ENCODE results near the gene SETBP1.

Gene SETBP1

GRCh38 chr18:44954257-44954656 is 273.6 kb downstream of the SETBP1 start:
- TF ChIP-seq YY1 (IDR thresholded peaks at IDR 0.05; ENCODE audit: insufficient read depth, insufficient read length): no peak
- TF ChIP-seq SUZ12 (IDR thresholded peaks at IDR 0.05; ENCODE audit: extremely low read depth, insufficient read depth, insufficient read length): no peak
- no peak for TF ChIP-seq ZNF274 (IDR thresholded peaks at IDR 0.05; ENCODE audit: low read depth, low read length)
- Histone ChIP-seq H3K4me1 (ENCODE audit: insufficient read depth, insufficient read length) (peaks cover 2% of the 10 kb centered on the region), H3K4me3 (ENCODE audit: insufficient read length, low read depth) (no peak overlapping the region), H3K27me3 (ENCODE audit: insufficient read depth, insufficient read length) (no peaks in the 10 kb centered on the region), H3K9me3 (ENCODE audit: insufficient read depth, low read length) (no peaks in the 10 kb centered on the region), H3K9ac (ENCODE audit: insufficient read length, low read depth) (no peak overlapping the region), H3K36me3 (ENCODE audit: insufficient read depth, insufficient read length, low read length) (peaks cover 42% of the 10 kb centered on the region)
- no peak for DNase-seq (ENCODE audit: low read depth, low spot score)

DNA sequence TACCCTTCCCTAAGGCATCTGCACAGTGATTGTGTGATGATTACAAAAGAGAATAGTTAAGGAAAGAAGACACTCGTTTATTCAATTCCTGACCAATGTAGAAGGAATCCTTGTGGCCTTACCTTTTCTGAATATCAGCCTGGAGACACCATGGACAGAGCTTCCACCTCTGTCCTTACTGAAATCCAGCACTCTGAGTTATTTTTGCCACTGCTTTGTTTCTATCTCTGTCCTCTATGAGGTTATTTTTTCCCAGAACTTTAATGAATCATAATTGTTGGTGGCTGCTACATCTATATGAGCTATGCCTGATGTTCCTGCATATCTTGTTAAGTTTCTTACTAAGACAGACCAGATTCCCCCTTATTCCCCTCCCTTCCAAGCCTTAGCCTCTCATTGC is 275.1 kb downstream of the SETBP1 start:
- Histone ChIP-seq H3K9me3 (ENCODE audit: insufficient read depth, low read length) (no peaks in the 10 kb centered on the region), H3K27me3 (ENCODE audit: insufficient read depth, insufficient read length) (no peaks in the 10 kb centered on the region), H3K4me3 (ENCODE audit: insufficient read length, low read depth) (no peak overlapping the region), H3K9ac (ENCODE audit: insufficient read length, low read depth) (no peak overlapping the region), H3K36me3 (ENCODE audit: insufficient read depth, insufficient read length, low read length) (peaks cover 35% of the 10 kb centered on the region), H3K4me1 (ENCODE audit: insufficient read depth, insufficient read length) (no peaks in the 10 kb centered on the region)
- no peak for DNase-seq (ENCODE audit: low read depth, low spot score)
- TF ChIP-seq ZNF274 (IDR thresholded peaks at IDR 0.05; ENCODE audit: low read depth, low read length) (no peak), SUZ12 (IDR thresholded peaks at IDR 0.05; ENCODE audit: extremely low read depth, insufficient read depth, insufficient read length) (no peak), YY1 (IDR thresholded peaks at IDR 0.05; ENCODE audit: insufficient read depth, insufficient read length) (no peak)

DNA sequence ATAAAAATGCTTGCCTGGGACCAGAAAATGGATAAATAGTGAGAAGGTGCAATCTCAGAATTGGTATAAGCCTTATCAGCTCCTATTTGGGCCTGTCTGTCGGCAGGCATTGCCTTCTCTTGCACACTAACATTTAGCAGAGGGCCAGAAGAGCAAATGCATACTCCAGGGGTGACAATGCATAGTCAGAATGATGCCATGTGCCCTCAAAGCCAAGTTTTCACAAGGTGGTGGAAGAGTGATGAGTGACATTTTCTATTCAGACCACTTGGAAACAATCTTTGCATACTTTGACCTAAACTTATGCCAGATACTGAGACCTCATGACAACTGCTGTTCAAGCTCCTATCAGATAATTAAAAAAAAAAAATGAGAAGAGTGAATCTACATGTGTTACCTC is 276.3 kb downstream of the SETBP1 start:
- Histone ChIP-seq H3K27me3 (ENCODE audit: insufficient read depth, insufficient read length) (no peaks in the 10 kb centered on the region), H3K4me1 (ENCODE audit: insufficient read depth, insufficient read length) (no peaks in the 10 kb centered on the region), H3K9ac (ENCODE audit: insufficient read length, low read depth) (no peak overlapping the region), H3K36me3 (ENCODE audit: insufficient read depth, insufficient read length, low read length) (peaks cover 24% of the 10 kb centered on the region), H3K9me3 (ENCODE audit: insufficient read depth, low read length) (no peaks in the 10 kb centered on the region), H3K4me3 (ENCODE audit: insufficient read length, low read depth) (no peak overlapping the region)
- DNase-seq (ENCODE audit: low read depth, low spot score): no peak
- TF ChIP-seq SUZ12 (IDR thresholded peaks at IDR 0.05; ENCODE audit: extremely low read depth, insufficient read depth, insufficient read length) (no peak), ZNF274 (IDR thresholded peaks at IDR 0.05; ENCODE audit: low read depth, low read length) (no peak)

- H3K36me3 ChIP-seq (ENCODE audit: insufficient read depth, insufficient read length, low read length): peaks cover 20% of the 10 kb centered on the region
- no peak overlapping the region for H3K9ac ChIP-seq (ENCODE audit: insufficient read length, low read depth)
- H3K4me1 ChIP-seq (ENCODE audit: insufficient read depth, insufficient read length): no peaks in the 10 kb centered on the region
- H3K27me3 ChIP-seq (ENCODE audit: insufficient read depth, insufficient read length): no peaks in the 10 kb centered on the region
- no peaks in the 10 kb centered on the region for H3K9me3 ChIP-seq (ENCODE audit: insufficient read depth, low read length)
- TF ChIP-seq ZNF274 (IDR thresholded peaks at IDR 0.05; ENCODE audit: low read depth, low read length) (no peak), YY1 (IDR thresholded peaks at IDR 0.05; ENCODE audit: insufficient read depth, insufficient read length) (no peak), SUZ12 (IDR thresholded peaks at IDR 0.05; ENCODE audit: extremely low read depth, insufficient read depth, insufficient read length) (no peak)
- DNase-seq (ENCODE audit: low read depth, low spot score): no peak
- H3K4me3 ChIP-seq (ENCODE audit: insufficient read length, low read depth): no peak overlapping the region
Observed at GRCh38 chr18:44957461-44957860, 276.8 kb downstream of the SETBP1 start.

DNA sequence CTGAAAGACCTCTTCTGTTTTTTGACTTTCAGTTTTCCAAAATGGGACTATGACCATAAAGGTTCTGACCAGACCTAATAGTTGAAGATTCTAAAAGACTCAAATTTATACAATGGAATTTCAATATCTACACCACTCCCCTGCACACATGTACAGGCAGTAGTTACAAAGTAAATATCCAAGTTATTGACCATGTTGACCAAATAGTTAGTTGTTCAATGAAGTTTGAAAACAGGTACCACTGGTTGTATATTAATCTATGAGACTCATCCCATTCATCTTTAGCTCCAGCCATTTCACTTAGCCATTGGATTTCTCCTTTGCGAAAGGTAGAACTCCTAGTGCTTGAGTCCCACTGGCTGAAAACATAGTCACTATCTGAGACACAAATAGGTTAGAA is 277.4 kb downstream of the SETBP1 start:
- no peak for DNase-seq (ENCODE audit: low read depth, low spot score)
- TF ChIP-seq SUZ12 (IDR thresholded peaks at IDR 0.05; ENCODE audit: extremely low read depth, insufficient read depth, insufficient read length): no peak
- TF ChIP-seq YY1 (IDR thresholded peaks at IDR 0.05; ENCODE audit: insufficient read depth, insufficient read length): no peak
- TF ChIP-seq ZNF274 (IDR thresholded peaks at IDR 0.05; ENCODE audit: low read depth, low read length): no peak
- no peak overlapping the region for H3K4me3 ChIP-seq (ENCODE audit: insufficient read length, low read depth)
- H3K4me1 ChIP-seq (ENCODE audit: insufficient read depth, insufficient read length): no peaks in the 10 kb centered on the region
- H3K9ac ChIP-seq (ENCODE audit: insufficient read length, low read depth): no peak overlapping the region
- H3K27me3 ChIP-seq (ENCODE audit: insufficient read depth, insufficient read length): no peaks in the 10 kb centered on the region
- no peaks in the 10 kb centered on the region for H3K9me3 ChIP-seq (ENCODE audit: insufficient read depth, low read length)
- H3K36me3 ChIP-seq (ENCODE audit: insufficient read depth, insufficient read length, low read length): peaks cover 14% of the 10 kb centered on the region

- DNase-seq (ENCODE audit: low read depth, low spot score): no peak
- no peaks in the 10 kb centered on the region for H3K4me1 ChIP-seq (ENCODE audit: insufficient read depth, insufficient read length)
- no peaks in the 10 kb centered on the region for H3K27me3 ChIP-seq (ENCODE audit: insufficient read depth, insufficient read length)
- no peaks in the 10 kb centered on the region for H3K9me3 ChIP-seq (ENCODE audit: insufficient read depth, low read length)
- H3K4me3 ChIP-seq (ENCODE audit: insufficient read length, low read depth): no peak overlapping the region
- TF ChIP-seq ZNF274 (IDR thresholded peaks at IDR 0.05; ENCODE audit: low read depth, low read length): no peak
- TF ChIP-seq YY1 (IDR thresholded peaks at IDR 0.05; ENCODE audit: insufficient read depth, insufficient read length): no peak
- no peak for TF ChIP-seq SUZ12 (IDR thresholded peaks at IDR 0.05; ENCODE audit: extremely low read depth, insufficient read depth, insufficient read length)
- H3K36me3 ChIP-seq (ENCODE audit: insufficient read depth, insufficient read length, low read length): peaks cover 11% of the 10 kb centered on the region
- no peak overlapping the region for H3K9ac ChIP-seq (ENCODE audit: insufficient read length, low read depth)
Observed at GRCh38 chr18:44958455-44958854, 277.8 kb downstream of the SETBP1 start.

GRCh38 chr18:44959013-44959412 is 278.3 kb downstream of the SETBP1 start:
- Histone ChIP-seq H3K4me1 (ENCODE audit: insufficient read depth, insufficient read length) (no peaks in the 10 kb centered on the region), H3K36me3 (ENCODE audit: insufficient read depth, insufficient read length, low read length) (peaks cover 8% of the 10 kb centered on the region), H3K9me3 (ENCODE audit: insufficient read depth, low read length) (no peaks in the 10 kb centered on the region), H3K27me3 (ENCODE audit: insufficient read depth, insufficient read length) (no peaks in the 10 kb centered on the region), H3K9ac (ENCODE audit: insufficient read length, low read depth) (no peak overlapping the region), H3K4me3 (ENCODE audit: insufficient read length, low read depth) (no peak overlapping the region)
- TF ChIP-seq YY1 (IDR thresholded peaks at IDR 0.05; ENCODE audit: insufficient read depth, insufficient read length) (no peak), SUZ12 (IDR thresholded peaks at IDR 0.05; ENCODE audit: extremely low read depth, insufficient read depth, insufficient read length) (no peak), ZNF274 (IDR thresholded peaks at IDR 0.05; ENCODE audit: low read depth, low read length) (no peak)
- DNase-seq (ENCODE audit: low read depth, low spot score): no peak

- Histone ChIP-seq H3K9me3 (ENCODE audit: insufficient read depth, low read length) (no peaks in the 10 kb centered on the region), H3K9ac (ENCODE audit: insufficient read length, low read depth) (no peak overlapping the region), H3K4me3 (ENCODE audit: insufficient read length, low read depth) (no peak overlapping the region), H3K4me1 (ENCODE audit: insufficient read depth, insufficient read length) (no peaks in the 10 kb centered on the region), H3K36me3 (ENCODE audit: insufficient read depth, insufficient read length, low read length) (no peaks in the 10 kb centered on the region), H3K27me3 (ENCODE audit: insufficient read depth, insufficient read length) (no peaks in the 10 kb centered on the region)
- TF ChIP-seq SUZ12 (IDR thresholded peaks at IDR 0.05; ENCODE audit: extremely low read depth, insufficient read depth, insufficient read length): no peak
- TF ChIP-seq ZNF274 (IDR thresholded peaks at IDR 0.05; ENCODE audit: low read depth, low read length): no peak
- TF ChIP-seq YY1 (IDR thresholded peaks at IDR 0.05; ENCODE audit: insufficient read depth, insufficient read length): no peak
- DNase-seq (ENCODE audit: low read depth, low spot score): no peak
Observed at GRCh38 chr18:44960580-44960979, 279.9 kb downstream of the SETBP1 start.
